Activated CD4-positive, alpha-beta memory T cell treated with anti-CD3 and anti-CD28 coated beads, Interleukin-2, amount 10 ng/mL, durations not matched to agents 7 days and 5 days (primary cell): Measurements from ENCODE around the gene CSMD2. TPM values are rescaled to one million over a fixed set of nuclear protein-coding genes. Genes with fewer than 3 reads are reported as not detected.
"Not testable (repeated sequence)": the region's sequence is repeated elsewhere in the genome, so short reads cannot be mapped to it uniquely, and the experiment has no call there.

Experiments used
- CTCF ChIA-PET: fragments of 350-600 bp; sonication (Branson Sonifier 250); formaldehyde crosslinking; loops from one replicate; lab custom pipeline; 2021; ENCODE audit warnings: antibody characterized with exemption, inconsistent platforms; lab: Charles Lee
- POLR2A ChIA-PET: fragments of 350-600 bp; sonication (Branson Sonifier 250); formaldehyde crosslinking; loops from one replicate; lab custom pipeline; 2021; ENCODE audit warnings: antibody characterized with exemption; lab: Charles Lee
- DNase-seq: peaks from one replicate; pipeline ENCODE4 v3.0.0-alpha.2; 2020
- H3K27ac Mint-ChIP-seq: one replicate; pipeline ENCODE4 v1.8.0; 2021; ENCODE audit warnings: mild to moderate bottlenecking, mixed read lengths
- H3K27me3 Mint-ChIP-seq: one replicate; pipeline ENCODE4 v1.8.0; 2021; ENCODE audit warnings: mixed read lengths
- H3K36me3 Mint-ChIP-seq: one replicate; pipeline ENCODE4 v1.8.0; 2021; ENCODE audit warnings: low read depth, mixed read lengths
- H3K4me1 Mint-ChIP-seq: one replicate; pipeline ENCODE4 v1.8.0; 2021; ENCODE audit warnings: mixed read lengths
- H3K4me3 Mint-ChIP-seq: one replicate; pipeline ENCODE4 v1.8.0; 2021; ENCODE audit warnings: mild to moderate bottlenecking, mixed read lengths
- H3K9me3 Mint-ChIP-seq: one replicate; pipeline ENCODE4 v1.8.0; 2021; ENCODE audit warnings: mixed read lengths
- total RNA-seq, 2 experiments: library from RNA; stranded (reverse); gene quantifications; one replicate each; pipeline ENCODE4 v1.2.3, GENCODE V29; 2021

Gene CSMD2
- total RNA-seq, 2 experiments from 2014 or later, result not detected

GRCh38 chr1:34115233-34115632 is 49.8 kb downstream of the CSMD2 start:
- peaks cover 9% of the 10 kb centered on the region for H3K9me3 Mint-ChIP-seq
- ChIA-PET POLR2A (no interaction called here), CTCF (no interaction called here)
- DNase-seq, result no peak
- H3K27ac Mint-ChIP-seq, result no peak overlapping the region
- no peaks in the 10 kb centered on the region for H3K4me1 Mint-ChIP-seq
- H3K27me3 Mint-ChIP-seq, result no peaks in the 10 kb centered on the region
- no peak overlapping the region for H3K4me3 Mint-ChIP-seq
- H3K36me3 Mint-ChIP-seq, result no peaks in the 10 kb centered on the region

- H3K27me3 Mint-ChIP-seq, result no peaks in the 10 kb centered on the region
- no peaks in the 10 kb centered on the region for H3K4me1 Mint-ChIP-seq
- POLR2A ChIA-PET, result no interaction called here
- CTCF ChIA-PET, result no interaction called here
- peaks cover 9% of the 10 kb centered on the region for H3K9me3 Mint-ChIP-seq
- no peak overlapping the region for H3K4me3 Mint-ChIP-seq
- H3K36me3 Mint-ChIP-seq, result no peaks in the 10 kb centered on the region
- H3K27ac Mint-ChIP-seq, result no peak overlapping the region
- no peak for DNase-seq
These were observed 51.1 kb downstream of the CSMD2 start for GRCh38 chr1:34113887-34114286.

GRCh38 chr1:34113362-34113761 is 51.7 kb downstream of the CSMD2 start:
- H3K4me1 Mint-ChIP-seq, result no peaks in the 10 kb centered on the region
- ChIA-PET POLR2A (no interaction called here), CTCF (no interaction called here)
- H3K9me3 Mint-ChIP-seq, result peaks cover 9% of the 10 kb centered on the region
- DNase-seq, result no peak
- H3K27ac Mint-ChIP-seq, result no peak overlapping the region
- H3K4me3 Mint-ChIP-seq, result no peak overlapping the region
- no peaks in the 10 kb centered on the region for H3K36me3 Mint-ChIP-seq
- H3K27me3 Mint-ChIP-seq, result no peaks in the 10 kb centered on the region

- DNase-seq, result no peak
- ChIA-PET POLR2A (no interaction called here), CTCF (no interaction called here)
- Mint-ChIP-seq H3K4me1 (no peaks in the 10 kb centered on the region), H3K4me3 (no peak overlapping the region), H3K9me3 (peaks cover 2% of the 10 kb centered on the region), H3K27ac (no peak overlapping the region), H3K27me3 (no peaks in the 10 kb centered on the region), H3K36me3 (no peaks in the 10 kb centered on the region)
These were observed 56.3 kb downstream of the CSMD2 start for GRCh38 chr1:34108711-34109110.

DNA sequence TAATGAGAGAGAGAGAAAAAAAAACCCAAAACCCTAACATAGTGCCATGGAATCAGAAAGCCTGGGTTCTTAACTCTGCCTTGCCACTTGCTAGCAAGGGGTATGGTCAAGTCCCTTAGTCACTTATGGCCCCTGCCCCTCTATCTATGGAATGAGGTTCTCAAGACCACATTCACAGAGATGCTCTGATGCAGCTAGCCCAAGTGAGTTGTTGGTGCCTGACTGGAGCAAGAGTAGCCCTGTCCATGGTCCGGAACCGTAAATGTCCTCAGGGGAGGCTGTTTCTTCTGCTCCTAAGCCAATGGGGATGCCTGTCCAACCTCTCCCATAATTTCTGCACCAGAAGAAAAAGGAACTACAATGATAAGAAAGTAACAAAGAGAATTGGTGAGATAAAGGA is 56.8 kb downstream of the CSMD2 start:
- Mint-ChIP-seq H3K4me1 (no peaks in the 10 kb centered on the region), H3K4me3 (no peak overlapping the region), H3K27me3 (no peaks in the 10 kb centered on the region), H3K27ac (no peak overlapping the region), H3K9me3 (no peaks in the 10 kb centered on the region), H3K36me3 (no peaks in the 10 kb centered on the region)
- POLR2A ChIA-PET, result no interaction called here
- DNase-seq, result no peak
- CTCF ChIA-PET, result no interaction called here

GRCh38 chr1:34101151-34101550 is 63.9 kb downstream of the CSMD2 start:
- CTCF ChIA-PET, result no interaction called here
- DNase-seq, result no peak
- no peaks in the 10 kb centered on the region for H3K36me3 Mint-ChIP-seq
- H3K4me1 Mint-ChIP-seq, result no peaks in the 10 kb centered on the region
- no peaks in the 10 kb centered on the region for H3K9me3 Mint-ChIP-seq
- no peaks in the 10 kb centered on the region for H3K27me3 Mint-ChIP-seq
- H3K4me3 Mint-ChIP-seq, result no peak overlapping the region
- H3K27ac Mint-ChIP-seq, result no peak overlapping the region
- POLR2A ChIA-PET, result no interaction called here

GRCh38 chr1:34100332-34100731 is 64.7 kb downstream of the CSMD2 start:
- DNase-seq, result no peak
- no peaks in the 10 kb centered on the region for H3K36me3 Mint-ChIP-seq
- POLR2A ChIA-PET, result no interaction called here
- no peaks in the 10 kb centered on the region for H3K9me3 Mint-ChIP-seq
- H3K27ac Mint-ChIP-seq, result no peak overlapping the region
- no peaks in the 10 kb centered on the region for H3K27me3 Mint-ChIP-seq
- no peaks in the 10 kb centered on the region for H3K4me1 Mint-ChIP-seq
- H3K4me3 Mint-ChIP-seq, result no peak overlapping the region
- CTCF ChIA-PET, result no interaction called here

DNA sequence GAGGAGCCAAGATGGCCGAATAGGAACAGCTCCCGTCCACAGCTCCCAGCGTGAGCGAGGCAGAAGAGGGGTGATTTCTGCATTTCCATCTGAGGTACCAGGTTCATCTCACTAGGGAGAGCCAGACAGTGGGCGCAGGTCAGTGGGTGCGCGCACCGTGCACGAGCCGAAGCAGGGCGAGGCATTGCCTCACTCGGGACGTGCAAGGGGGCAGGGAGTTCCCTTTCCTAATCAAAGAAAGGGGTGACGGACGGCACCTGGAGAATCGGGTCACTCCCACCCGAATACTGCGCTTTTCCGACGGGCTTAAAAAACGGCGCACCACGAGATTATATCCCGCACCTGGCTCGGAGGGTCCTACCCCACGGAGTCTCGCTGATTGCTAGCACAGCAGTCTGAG is 72.6 kb downstream of the CSMD2 start:
- H3K9me3 Mint-ChIP-seq, H3K27me3 Mint-ChIP-seq, H3K4me3 Mint-ChIP-seq, H3K4me1 Mint-ChIP-seq, POLR2A ChIA-PET, CTCF ChIA-PET, H3K36me3 Mint-ChIP-seq, DNase-seq, H3K27ac Mint-ChIP-seq: not testable (repeated sequence)

DNA sequence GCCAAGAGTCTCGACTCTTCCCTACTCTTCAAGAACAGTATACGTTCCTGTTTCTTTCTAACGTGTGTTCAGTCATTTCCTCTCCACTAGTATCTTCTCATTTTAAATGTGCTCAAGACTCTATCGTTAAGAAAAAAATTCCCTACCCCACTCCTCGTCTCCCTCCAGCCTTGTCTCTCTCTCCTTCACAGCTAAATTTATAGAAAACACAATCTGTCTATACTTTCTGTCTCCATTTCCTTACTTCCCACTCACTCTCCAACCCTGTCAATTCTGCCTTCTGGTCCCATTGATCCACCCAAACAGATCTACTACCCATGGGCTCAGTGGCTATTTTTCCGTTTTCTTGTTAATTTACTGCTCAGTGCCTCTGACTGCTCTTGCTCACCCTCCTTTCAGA is 75.3 kb downstream of the CSMD2 start:
- Mint-ChIP-seq H3K4me1 (no peaks in the 10 kb centered on the region), H3K4me3 (no peak overlapping the region), H3K36me3 (no peaks in the 10 kb centered on the region), H3K9me3 (no peaks in the 10 kb centered on the region), H3K27ac (no peak overlapping the region), H3K27me3 (no peaks in the 10 kb centered on the region)
- CTCF ChIA-PET, result no interaction called here
- no peak for DNase-seq
- POLR2A ChIA-PET, result no interaction called here

DNA sequence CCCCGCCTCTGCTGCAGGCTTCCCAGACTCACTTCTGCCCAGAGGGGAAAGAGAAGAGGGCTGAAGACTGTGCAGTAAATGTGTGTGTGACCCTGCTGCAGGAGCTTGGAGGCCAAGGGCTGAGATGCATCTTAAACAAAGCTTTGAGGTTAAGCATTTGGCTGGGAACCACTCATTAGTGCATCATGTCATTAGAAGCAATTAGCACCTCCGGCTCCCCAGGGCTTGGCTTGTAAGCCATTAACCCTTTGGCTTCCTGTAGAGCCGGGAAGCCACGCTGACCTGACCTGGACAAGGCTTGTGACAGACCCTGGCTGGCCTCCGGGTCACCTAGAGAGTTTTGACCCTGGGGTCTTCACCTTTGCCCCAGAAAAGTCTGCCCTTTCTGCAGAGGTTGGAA is 77.0 kb downstream of the CSMD2 start:
- Mint-ChIP-seq H3K27ac (no peak overlapping the region), H3K27me3 (no peaks in the 10 kb centered on the region), H3K4me3 (no peak overlapping the region), H3K4me1 (no peaks in the 10 kb centered on the region), H3K36me3 (no peaks in the 10 kb centered on the region), H3K9me3 (no peaks in the 10 kb centered on the region)
- ChIA-PET CTCF (no interaction called here), POLR2A (no interaction called here)
- DNase-seq, result no peak

DNA sequence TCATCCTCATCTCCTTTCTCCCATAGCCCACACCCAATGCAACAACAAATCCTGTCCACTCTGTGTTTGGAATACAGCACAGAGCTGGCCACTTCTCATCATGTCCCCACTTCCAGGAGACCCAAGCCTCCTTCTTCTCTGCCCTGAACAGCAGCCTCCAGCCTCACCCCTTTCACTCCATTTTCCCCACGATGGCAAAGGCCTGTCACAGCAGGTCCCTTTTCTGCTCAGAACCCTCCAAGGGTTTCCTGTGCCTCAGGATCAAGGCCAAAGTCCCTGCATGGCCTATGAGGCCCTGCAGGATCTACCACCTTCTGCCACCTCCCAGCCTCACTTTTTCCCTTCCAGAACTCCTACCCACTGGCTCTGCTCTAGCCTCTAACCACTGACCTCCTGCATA is 78.5 kb downstream of the CSMD2 start:
- Mint-ChIP-seq H3K4me3 (no peak overlapping the region), H3K27me3 (no peaks in the 10 kb centered on the region), H3K36me3 (no peaks in the 10 kb centered on the region), H3K9me3 (no peaks in the 10 kb centered on the region), H3K27ac (no peak overlapping the region), H3K4me1 (no peaks in the 10 kb centered on the region)
- no peak for DNase-seq
- ChIA-PET POLR2A (no interaction called here), CTCF (no interaction called here)

- Mint-ChIP-seq H3K4me3 (no peak overlapping the region), H3K27ac (no peak overlapping the region), H3K27me3 (no peaks in the 10 kb centered on the region), H3K36me3 (no peaks in the 10 kb centered on the region), H3K9me3 (peaks cover 4% of the 10 kb centered on the region), H3K4me1 (no peaks in the 10 kb centered on the region)
- CTCF ChIA-PET, result no interaction called here
- DNase-seq, result no peak
- POLR2A ChIA-PET, result no interaction called here
These were observed 81.1 kb downstream of the CSMD2 start for GRCh38 chr1:34083974-34084373.

DNA sequence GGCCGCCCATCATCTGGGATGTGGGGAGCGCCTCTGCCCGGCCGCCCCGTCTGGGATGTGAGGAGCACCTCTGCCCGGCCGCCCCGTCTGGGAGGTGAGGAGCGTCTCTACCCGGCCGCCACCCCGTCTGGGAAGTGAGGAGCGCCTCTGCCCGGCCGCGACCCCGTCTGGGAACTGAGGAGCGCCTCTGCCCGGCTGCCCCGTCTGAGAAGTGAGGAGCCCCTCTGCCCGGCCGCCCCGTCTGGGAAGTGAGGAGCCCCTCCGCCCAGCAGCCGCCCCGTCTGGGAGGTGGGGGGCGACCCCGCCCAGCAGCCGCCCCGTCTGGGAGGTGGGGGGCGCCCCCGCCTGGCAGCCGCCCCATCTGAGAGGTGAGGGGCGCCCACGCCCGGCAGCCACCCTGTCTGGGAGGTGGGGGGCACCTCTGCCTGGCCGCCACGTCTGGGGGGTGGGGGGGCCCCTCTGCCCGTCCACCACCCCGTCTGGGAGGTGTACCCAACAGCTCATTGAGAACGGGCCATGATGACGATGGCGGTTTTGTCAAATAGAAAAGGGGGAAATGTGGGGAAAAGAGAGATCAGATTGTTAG is 82.9 kb downstream of the CSMD2 start:
- H3K4me1 Mint-ChIP-seq, H3K4me3 Mint-ChIP-seq, CTCF ChIA-PET, H3K9me3 Mint-ChIP-seq, H3K27ac Mint-ChIP-seq, H3K36me3 Mint-ChIP-seq, DNase-seq, H3K27me3 Mint-ChIP-seq, POLR2A ChIA-PET: not testable (repeated sequence)

- peaks cover 6% of the 10 kb centered on the region for H3K9me3 Mint-ChIP-seq
- H3K27ac Mint-ChIP-seq, result no peak overlapping the region
- H3K4me1 Mint-ChIP-seq, result no peaks in the 10 kb centered on the region
- H3K27me3 Mint-ChIP-seq, result no peaks in the 10 kb centered on the region
- POLR2A ChIA-PET, result no interaction called here
- DNase-seq, result no peak
- CTCF ChIA-PET, result no interaction called here
- H3K36me3 Mint-ChIP-seq, result no peaks in the 10 kb centered on the region
- no peak overlapping the region for H3K4me3 Mint-ChIP-seq
These were observed 86.6 kb downstream of the CSMD2 start for GRCh38 chr1:34078383-34078782.
